ENCODE data around the gene BEAN1.
A peak's percentile ranks its signal among the peaks of the same experiment; 100 is the strongest.

BEAN1 gene

GRCh38 chr16:66442502-66443268, 15.6 kb downstream of the BEAN1 start:
- DNase-seq, result no peak
- Histone ChIP-seq H3K79me2 (ENCODE audit: control insufficient read depth, insufficient read depth, low read length, poor library complexity) (no peaks in the 10 kb centered on the region), H2AK5ac (ENCODE audit: low read length) (no peak overlapping the region), H2BK5ac (ENCODE audit: low read depth, low read length, poor library complexity) (no peak overlapping the region), H2AFZ (ENCODE audit: insufficient read depth, low read length, poor library complexity) (no peak overlapping the region), H3K27me3 (ENCODE audit: insufficient read depth, low read length) (no peaks in the 10 kb centered on the region), H3K9ac (ENCODE audit: low read length) (no peak overlapping the region), H3K14ac (ENCODE audit: low read length) (no peak overlapping the region), H3K27ac (ENCODE audit: low read depth, low read length) (no peak overlapping the region), H4K8ac (ENCODE audit: low read depth, low read length) (no peak overlapping the region), H2BK120ac (ENCODE audit: insufficient read depth, low read length, poor library complexity) (no peak overlapping the region), H2BK12ac (ENCODE audit: low read length) (no peak overlapping the region), H3K4me2 (ENCODE audit: low read length) (no peak overlapping the region), H3K23ac (ENCODE audit: low read length) (no peak overlapping the region), H3K36me3 (ENCODE audit: control insufficient read depth in 1 of 2, insufficient read depth in 2 of 2, low read length in 2 of 2) (no peaks in the 10 kb centered on the region), H3K18ac (ENCODE audit: low read length) (no peak overlapping the region), H3K79me1 (ENCODE audit: low read length) (no peaks in the 10 kb centered on the region), H3K9me3 (ENCODE audit: insufficient read depth, low read depth, low read length) (no peaks in the 10 kb centered on the region), H4K12ac (ENCODE audit: low read depth, low read length) (no peak overlapping the region), H3K4ac (ENCODE audit: low read depth, low read length) (no peak overlapping the region), H3K4me1 (ENCODE audit: control insufficient read depth in 1 of 2, insufficient read depth in 2 of 2, low read length in 2 of 2) (no peaks in the 10 kb centered on the region), H4K91ac (ENCODE audit: low read depth, low read length) (no peak overlapping the region), H3K4me3 (ENCODE audit: low read depth, low read length) (no peak overlapping the region)
- WGBS (ENCODE audit: extremely low coverage, insufficient coverage, insufficient read length), result no CpG with 5 or more reads among the region's 6 CpGs

GRCh38 chr16:66443269-66443652, 16.2 kb downstream of the BEAN1 start:
- no peak for DNase-seq
- no CpG with 5 or more reads among the region's 3 CpGs for WGBS (ENCODE audit: extremely low coverage, insufficient coverage, insufficient read length)
- Histone ChIP-seq H2AFZ (ENCODE audit: insufficient read depth, low read length, poor library complexity) (no peak overlapping the region), H3K79me1 (ENCODE audit: low read length) (no peaks in the 10 kb centered on the region), H3K4me1 (ENCODE audit: control insufficient read depth in 1 of 2, insufficient read depth in 2 of 2, low read length in 2 of 2) (no peaks in the 10 kb centered on the region), H3K27ac (ENCODE audit: low read depth, low read length) (no peak overlapping the region), H2BK120ac (ENCODE audit: insufficient read depth, low read length, poor library complexity) (no peak overlapping the region), H3K9me3 (ENCODE audit: insufficient read depth, low read depth, low read length) (no peaks in the 10 kb centered on the region), H4K12ac (ENCODE audit: low read depth, low read length) (no peak overlapping the region), H3K18ac (ENCODE audit: low read length) (no peak overlapping the region), H4K8ac (ENCODE audit: low read depth, low read length) (no peak overlapping the region), H3K9ac (ENCODE audit: low read length) (no peak overlapping the region), H3K36me3 (ENCODE audit: control insufficient read depth in 1 of 2, insufficient read depth in 2 of 2, low read length in 2 of 2) (no peaks in the 10 kb centered on the region), H3K4ac (ENCODE audit: low read depth, low read length) (no peak overlapping the region), H3K14ac (ENCODE audit: low read length) (no peak overlapping the region), H2BK5ac (ENCODE audit: low read depth, low read length, poor library complexity) (no peak overlapping the region), H2BK12ac (ENCODE audit: low read length) (no peak overlapping the region), H3K4me3 (ENCODE audit: low read depth, low read length) (no peak overlapping the region), H3K23ac (ENCODE audit: low read length) (no peak overlapping the region), H2AK5ac (ENCODE audit: low read length) (no peak overlapping the region), H4K91ac (ENCODE audit: low read depth, low read length) (no peak overlapping the region), H3K79me2 (ENCODE audit: control insufficient read depth, insufficient read depth, low read length, poor library complexity) (no peaks in the 10 kb centered on the region), H3K27me3 (ENCODE audit: insufficient read depth, low read length) (no peaks in the 10 kb centered on the region), H3K4me2 (ENCODE audit: low read length) (no peak overlapping the region)

- DNase-seq, result no peak
- H2BK12ac ChIP-seq (ENCODE audit: low read length), result no peak overlapping the region
- no peaks in the 10 kb centered on the region for H3K4me1 ChIP-seq (ENCODE audit: control insufficient read depth in 1 of 2, insufficient read depth in 2 of 2, low read length in 2 of 2)
- no peaks in the 10 kb centered on the region for H3K79me1 ChIP-seq (ENCODE audit: low read length)
- no peak overlapping the region for H3K27ac ChIP-seq (ENCODE audit: low read depth, low read length)
- WGBS (ENCODE audit: extremely low coverage, insufficient coverage, insufficient read length), result no CpG with 5 or more reads among the region's 3 CpGs
- no peak overlapping the region for H2AK5ac ChIP-seq (ENCODE audit: low read length)
- H3K9me3 ChIP-seq (ENCODE audit: insufficient read depth, low read depth, low read length), result no peaks in the 10 kb centered on the region
- H3K9ac ChIP-seq (ENCODE audit: low read length), result no peak overlapping the region
- no peak overlapping the region for H3K4ac ChIP-seq (ENCODE audit: low read depth, low read length)
- H2BK120ac ChIP-seq (ENCODE audit: insufficient read depth, low read length, poor library complexity), result no peak overlapping the region
- H3K14ac ChIP-seq (ENCODE audit: low read length), result no peak overlapping the region
- H3K23ac ChIP-seq (ENCODE audit: low read length), result no peak overlapping the region
- H2AFZ ChIP-seq (ENCODE audit: insufficient read depth, low read length, poor library complexity), result no peak overlapping the region
- no peak overlapping the region for H3K4me2 ChIP-seq (ENCODE audit: low read length)
- H3K36me3 ChIP-seq (ENCODE audit: control insufficient read depth in 1 of 2, insufficient read depth in 2 of 2, low read length in 2 of 2), result no peaks in the 10 kb centered on the region
- no peak overlapping the region for H4K8ac ChIP-seq (ENCODE audit: low read depth, low read length)
- no peak overlapping the region for H4K91ac ChIP-seq (ENCODE audit: low read depth, low read length)
- no peak overlapping the region for H3K4me3 ChIP-seq (ENCODE audit: low read depth, low read length)
- H3K79me2 ChIP-seq (ENCODE audit: control insufficient read depth, insufficient read depth, low read length, poor library complexity), result no peaks in the 10 kb centered on the region
- no peaks in the 10 kb centered on the region for H3K27me3 ChIP-seq (ENCODE audit: insufficient read depth, low read length)
- H3K18ac ChIP-seq (ENCODE audit: low read length), result no peak overlapping the region
- H2BK5ac ChIP-seq (ENCODE audit: low read depth, low read length, poor library complexity), result no peak overlapping the region
- no peak overlapping the region for H4K12ac ChIP-seq (ENCODE audit: low read depth, low read length)
Measured at GRCh38 chr16:66444049-66444481, 17.0 kb downstream of the BEAN1 start.

GRCh38 chr16:66446737-66447136, 19.6 kb downstream of the BEAN1 start:
- Histone ChIP-seq H3K18ac (ENCODE audit: low read length) (no peak overlapping the region), H3K27ac (ENCODE audit: low read depth, low read length) (no peak overlapping the region), H4K91ac (ENCODE audit: low read depth, low read length) (no peak overlapping the region), H2AFZ (ENCODE audit: insufficient read depth, low read length, poor library complexity) (no peak overlapping the region), H3K79me2 (ENCODE audit: control insufficient read depth, insufficient read depth, low read length, poor library complexity) (no peaks in the 10 kb centered on the region), H3K4me2 (ENCODE audit: low read length) (no peak overlapping the region), H2AK5ac (ENCODE audit: low read length) (no peak overlapping the region), H4K12ac (ENCODE audit: low read depth, low read length) (no peak overlapping the region), H2BK120ac (ENCODE audit: insufficient read depth, low read length, poor library complexity) (no peak overlapping the region), H3K14ac (ENCODE audit: low read length) (no peak overlapping the region), H3K4me1 (ENCODE audit: control insufficient read depth in 1 of 2, insufficient read depth in 2 of 2, low read length in 2 of 2) (no peaks in the 10 kb centered on the region), H2BK12ac (ENCODE audit: low read length) (no peak overlapping the region), H3K9ac (ENCODE audit: low read length) (no peak overlapping the region), H4K8ac (ENCODE audit: low read depth, low read length) (no peak overlapping the region), H3K27me3 (ENCODE audit: insufficient read depth, low read length) (no peaks in the 10 kb centered on the region), H3K79me1 (ENCODE audit: low read length) (no peaks in the 10 kb centered on the region), H3K23ac (ENCODE audit: low read length) (no peak overlapping the region), H3K9me3 (ENCODE audit: insufficient read depth, low read depth, low read length) (no peaks in the 10 kb centered on the region), H3K36me3 (ENCODE audit: control insufficient read depth in 1 of 2, insufficient read depth in 2 of 2, low read length in 2 of 2) (no peaks in the 10 kb centered on the region), H3K4ac (ENCODE audit: low read depth, low read length) (no peak overlapping the region), H2BK5ac (ENCODE audit: low read depth, low read length, poor library complexity) (no peak overlapping the region), H3K4me3 (ENCODE audit: low read depth, low read length) (no peak overlapping the region)
- peak; percentile 30 to 38 for DNase-seq
- no CpG with 5 or more reads among the region's 1 CpG for WGBS (ENCODE audit: extremely low coverage, insufficient coverage, insufficient read length)
